Lower leg skin (tissue), 4 donors: Measurements from ENCODE around the gene PLCB1. TPM values are rescaled to one million over a fixed set of nuclear protein-coding genes. Genes with fewer than 3 reads are reported as not detected.

Source experiments
- DNase-seq, 2 donors: peaks; one replicate each; pipeline ENCODE4 v3.0.0-alpha.2; 2019; ENCODE audit warnings: low spot score in 2 of 2
- H3K4me3 ChIP-seq: fragments of 200-600 bp; sonication (generic); 2 replicates; pipeline ENCODE4 v1.5.1; 2017; ENCODE audit warnings: mild to moderate bottlenecking, low read depth; ENCODE audit not compliant: poor library complexity, severe bottlenecking
- POLR2A ChIP-seq, 2 donors: fragments of 450-650 bp; IDR thresholded peaks; one replicate each; pipeline ENCODE4 v1.6.1; 2016 to 2017; ENCODE audit warnings: antibody characterized with exemption in 2 of 2, mild to moderate bottlenecking in 1 of 2, moderate library complexity in 1 of 2
- WGBS, 2 donors: methylation state at CpG; one replicate each; pipeline ENCODE4 v1.1.5; 2018; 5-methylcytosine and 5-hydroxymethylcytosine counted together
- intact Hi-C: fragments of 100-400 bp; cut with DNase I; formaldehyde crosslinking; loops from one replicate; pipeline ENCODE4 v1.15.0; 2023; ENCODE audit warnings: low total_unique reads
- total RNA-seq, 4 donors: library from RNA; depleted of rRNA; stranded (reverse); fragments of >200 nt; gene quantifications; one replicate each; pipeline ENCODE4 v1.1.0, GENCODE V29; 2016
- TF ChIP-seq, protein P1 (sequence below), 3 donors: fragments of 450-650 bp; IDR thresholded peaks; one replicate each; pipeline ENCODE4 v1.5.1; 2016; ENCODE audit warnings: antibody characterized with exemption in 3 of 3, mild to moderate bottlenecking in 3 of 3, moderate library complexity in 2 of 3

The PLCB1 gene
- total RNA-seq, 4 donors from 2014 or later = 4.1 to 16.2 (median 9.1) TPM

DNA sequence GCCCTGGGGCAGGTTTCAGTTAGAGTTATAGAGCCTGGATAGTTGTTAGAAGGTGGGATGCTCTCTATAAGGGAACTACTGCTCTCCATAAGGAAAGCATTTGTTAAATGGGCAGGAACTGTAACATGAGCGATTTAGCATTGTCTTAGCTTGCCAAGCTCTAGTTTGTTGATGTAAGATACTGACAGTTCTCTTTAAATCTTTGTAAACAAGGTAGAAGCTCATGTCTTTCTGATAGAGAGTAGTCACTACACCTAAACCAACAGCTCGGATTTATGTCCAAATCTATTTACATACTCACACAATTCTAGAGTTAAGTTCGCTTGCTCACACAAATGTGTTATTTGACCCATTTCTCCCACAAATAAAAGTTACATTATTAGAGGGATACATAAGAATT, 87.3 kb downstream of the PLCB1 start:
- TF ChIP-seq, protein P1, sequence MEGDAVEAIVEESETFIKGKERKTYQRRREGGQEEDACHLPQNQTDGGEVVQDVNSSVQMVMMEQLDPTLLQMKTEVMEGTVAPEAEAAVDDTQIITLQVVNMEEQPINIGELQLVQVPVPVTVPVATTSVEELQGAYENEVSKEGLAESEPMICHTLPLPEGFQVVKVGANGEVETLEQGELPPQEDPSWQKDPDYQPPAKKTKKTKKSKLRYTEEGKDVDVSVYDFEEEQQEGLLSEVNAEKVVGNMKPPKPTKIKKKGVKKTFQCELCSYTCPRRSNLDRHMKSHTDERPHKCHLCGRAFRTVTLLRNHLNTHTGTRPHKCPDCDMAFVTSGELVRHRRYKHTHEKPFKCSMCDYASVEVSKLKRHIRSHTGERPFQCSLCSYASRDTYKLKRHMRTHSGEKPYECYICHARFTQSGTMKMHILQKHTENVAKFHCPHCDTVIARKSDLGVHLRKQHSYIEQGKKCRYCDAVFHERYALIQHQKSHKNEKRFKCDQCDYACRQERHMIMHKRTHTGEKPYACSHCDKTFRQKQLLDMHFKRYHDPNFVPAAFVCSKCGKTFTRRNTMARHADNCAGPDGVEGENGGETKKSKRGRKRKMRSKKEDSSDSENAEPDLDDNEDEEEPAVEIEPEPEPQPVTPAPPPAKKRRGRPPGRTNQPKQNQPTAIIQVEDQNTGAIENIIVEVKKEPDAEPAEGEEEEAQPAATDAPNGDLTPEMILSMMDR (IDR thresholded peaks at IDR 0.05) = no peak
- no peak for TF ChIP-seq POLR2A (IDR thresholded peaks at IDR 0.05)
- 35 to 59% methylated on average over 3 of the region's 3 CpGs for WGBS, 2 donors
- H3K4me3 ChIP-seq = no peak overlapping the region
- DNase-seq = no peak
- intact Hi-C loops = no loop called here

DNA sequence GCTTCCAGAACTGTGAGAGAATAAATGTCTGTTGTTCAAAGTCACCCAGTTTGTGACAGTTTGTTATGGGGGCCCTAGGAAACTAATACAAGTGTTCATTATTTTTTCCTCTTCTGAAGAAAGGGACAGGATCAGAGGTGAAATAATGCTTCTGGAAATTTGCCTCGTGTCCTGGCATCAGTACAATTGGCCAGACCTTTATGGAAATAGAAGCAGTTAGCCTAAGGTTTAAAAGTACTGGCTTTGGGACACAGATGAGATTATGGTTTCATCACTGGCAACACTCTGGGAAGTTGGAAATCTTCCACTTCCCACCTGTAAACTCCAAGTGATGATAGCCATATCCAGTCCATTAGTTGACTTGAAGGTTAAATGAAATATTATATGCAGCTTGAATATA, 88.7 kb downstream of the PLCB1 start:
- no peak overlapping the region for H3K4me3 ChIP-seq
- no peak for DNase-seq
- WGBS, 2 donors = 16 to 30% methylated on average over 1 of the region's 1 CpG
- TF ChIP-seq, protein P1 (IDR thresholded peaks at IDR 0.05) = no peak
- TF ChIP-seq POLR2A (IDR thresholded peaks at IDR 0.05) = no peak
- intact Hi-C loops = no loop called here

DNA sequence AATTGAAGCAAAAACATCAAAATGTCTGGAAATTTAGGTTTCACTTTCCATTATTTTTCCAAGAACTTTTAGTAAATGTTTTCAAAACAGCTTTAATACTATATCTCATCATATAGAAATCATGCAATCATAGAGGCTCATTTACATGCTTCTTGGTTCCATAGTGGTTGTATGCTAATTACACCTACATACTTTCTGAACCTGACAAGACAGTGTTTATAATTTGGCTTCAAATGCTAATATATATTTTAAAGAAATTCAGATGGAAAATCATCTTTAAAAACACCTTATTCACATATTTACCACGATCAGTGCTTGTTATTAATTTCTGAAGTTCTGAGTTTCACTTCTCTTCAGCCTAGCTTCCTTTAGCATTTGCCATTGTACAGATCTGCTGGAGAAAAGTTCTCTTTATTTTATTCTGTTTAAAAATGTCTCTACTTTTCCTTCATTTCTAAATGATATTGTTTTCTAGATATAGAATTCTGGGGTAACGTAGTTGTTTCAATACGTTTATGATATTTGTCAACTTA, 89.9 kb downstream of the PLCB1 start:
- TF ChIP-seq POLR2A (IDR thresholded peaks at IDR 0.05) = no peak
- TF ChIP-seq, protein P1 (IDR thresholded peaks at IDR 0.05) = no peak
- intact Hi-C loops = no loop called here
- H3K4me3 ChIP-seq = no peak overlapping the region
- 88 to 91% methylated on average over 3 of the region's 3 CpGs for WGBS, 2 donors
- no peak for DNase-seq

DNA sequence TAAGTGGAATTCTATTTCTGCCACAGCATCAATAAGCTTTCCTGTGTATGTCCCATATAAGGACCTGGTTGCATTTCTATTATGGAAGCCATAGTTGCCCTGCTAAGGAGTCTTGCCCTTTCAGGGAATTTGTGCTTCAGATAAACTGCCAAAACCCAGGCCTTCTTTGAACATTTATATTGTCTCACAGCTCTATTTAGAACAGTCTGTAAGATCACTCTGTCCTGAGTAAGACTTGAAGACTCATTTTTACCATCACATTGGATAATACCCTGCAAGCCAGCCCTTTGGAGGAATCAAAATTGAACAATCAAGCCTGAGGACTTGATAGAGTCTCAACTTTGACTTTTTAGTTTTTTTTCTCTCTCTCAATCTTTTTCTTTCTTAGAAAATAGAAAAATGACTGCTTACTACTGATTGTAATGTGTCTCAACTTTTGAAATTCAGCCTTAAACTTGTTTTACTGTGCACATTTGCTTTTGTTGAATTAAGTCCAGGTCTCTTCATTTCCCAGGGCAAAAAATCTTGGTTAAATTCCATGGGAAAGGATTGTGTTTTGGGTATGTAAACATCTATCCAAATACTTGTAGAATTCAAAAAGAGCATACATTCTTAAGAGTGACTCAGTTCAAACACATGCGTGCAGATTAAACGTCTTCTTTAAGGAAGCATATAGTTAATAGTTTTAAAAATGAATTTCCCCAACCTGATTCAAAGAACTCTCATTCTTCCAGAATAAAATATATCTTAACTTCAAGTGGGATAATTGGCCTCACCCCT, 91.2 kb downstream of the PLCB1 start:
- intact Hi-C loops = no loop called here
- 47 to 50% methylated on average over 2 of the region's 2 CpGs for WGBS, 2 donors
- no peak for TF ChIP-seq POLR2A (IDR thresholded peaks at IDR 0.05)
- TF ChIP-seq, protein P1 (IDR thresholded peaks at IDR 0.05) = no peak
- no peak overlapping the region for H3K4me3 ChIP-seq
- DNase-seq = no peak

DNA sequence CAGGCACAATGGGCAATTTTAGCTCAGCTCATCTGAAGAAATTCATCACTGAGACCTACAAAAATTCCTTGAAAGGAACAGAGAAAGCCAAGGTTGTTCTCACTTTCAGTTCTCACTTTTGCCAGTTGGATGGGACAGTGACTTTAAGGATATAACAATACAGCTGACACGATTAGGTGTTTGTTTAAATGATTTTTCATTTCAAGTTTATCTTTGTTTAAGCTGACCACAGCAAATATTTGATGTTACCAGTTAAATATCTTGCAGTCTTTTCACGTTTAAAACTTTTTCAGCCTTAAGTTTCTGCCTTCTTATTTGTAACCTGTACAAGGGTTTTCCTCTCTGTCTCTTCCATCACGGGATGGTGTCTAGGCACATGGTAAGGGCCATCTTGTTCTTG, 93.6 kb downstream of the PLCB1 start:
- no peak for DNase-seq
- intact Hi-C loops = no loop called here
- 76 to 84% methylated on average over 3 of the region's 3 CpGs for WGBS, 2 donors
- no peak for TF ChIP-seq POLR2A (IDR thresholded peaks at IDR 0.05)
- TF ChIP-seq, protein P1 (IDR thresholded peaks at IDR 0.05) = no peak
- no peak overlapping the region for H3K4me3 ChIP-seq
